KMS-11 (cell line): ENCODE data around the gene GDF3.

ENCODE experiments used
- H2AFZ ChIP-seq: fragments of 200-600 bp; sonication (generic); 2 replicates; pipeline ENCODE4 v1.6.1; 2016; ENCODE audit warnings: antibody characterized with exemption, mixed run types, low read depth
- H3K27ac ChIP-seq: fragments of 200-600 bp; sonication (generic); 2 replicates; pipeline ENCODE4 v1.6.1; 2016; ENCODE audit warnings: mild to moderate bottlenecking, mixed run types
- H3K27me3 ChIP-seq: fragments of 200-600 bp; sonication (generic); 2 replicates; pipeline ENCODE4 v1.6.1; 2017; ENCODE audit warnings: mild to moderate bottlenecking, low read depth, mixed run types, moderate library complexity; ENCODE audit not compliant: insufficient read depth
- H3K36me3 ChIP-seq: fragments of 200-600 bp; sonication (generic); 2 replicates; pipeline ENCODE4 v1.6.1; 2017; ENCODE audit warnings: mild to moderate bottlenecking, mixed run types; ENCODE audit not compliant: insufficient read depth
- H3K4me1 ChIP-seq: fragments of 200-600 bp; sonication (generic); 2 replicates; pipeline ENCODE4 v1.6.1; 2016; ENCODE audit warnings: mild to moderate bottlenecking, low read depth, mixed run types; ENCODE audit not compliant: poor library complexity, severe bottlenecking
- H3K4me2 ChIP-seq: fragments of 200-600 bp; sonication (generic); 2 replicates; pipeline ENCODE4 v1.7.0; 2016; ENCODE audit warnings: mild to moderate bottlenecking, mixed run types
- H3K4me3 ChIP-seq: fragments of 200-600 bp; sonication (generic); IDR thresholded peaks from 2 replicates; pipeline ENCODE4 v1.6.1; 2017; ENCODE audit warnings: low read depth, low read length, mixed read lengths; ENCODE audit not compliant: insufficient read depth
- H3K79me2 ChIP-seq: fragments of 200-600 bp; sonication (generic); 2 replicates; pipeline ENCODE4 v1.6.1; 2016; ENCODE audit warnings: low read depth, mixed run types; ENCODE audit not compliant: insufficient read depth
- H3K9ac ChIP-seq: fragments of 200-600 bp; sonication (generic); 2 replicates; pipeline ENCODE4 v1.6.1; 2016; ENCODE audit warnings: mild to moderate bottlenecking, mixed run types
- H4K20me1 ChIP-seq: fragments of 200-600 bp; sonication (generic); 2 replicates; pipeline ENCODE4 v1.6.1; 2016; ENCODE audit warnings: mild to moderate bottlenecking, mixed run types; ENCODE audit not compliant: insufficient read depth
- TF ChIP-seq, protein P1 (sequence below): fragments of 200-600 bp; sonication (generic); conservative IDR thresholded peaks from 2 replicates; pipeline ENCODE4 v1.6.1; 2017; ENCODE audit warnings: low read depth, mild to moderate bottlenecking, antibody characterized with exemption, low read length, moderate library complexity, mixed read lengths

GDF3 gene

DNA sequence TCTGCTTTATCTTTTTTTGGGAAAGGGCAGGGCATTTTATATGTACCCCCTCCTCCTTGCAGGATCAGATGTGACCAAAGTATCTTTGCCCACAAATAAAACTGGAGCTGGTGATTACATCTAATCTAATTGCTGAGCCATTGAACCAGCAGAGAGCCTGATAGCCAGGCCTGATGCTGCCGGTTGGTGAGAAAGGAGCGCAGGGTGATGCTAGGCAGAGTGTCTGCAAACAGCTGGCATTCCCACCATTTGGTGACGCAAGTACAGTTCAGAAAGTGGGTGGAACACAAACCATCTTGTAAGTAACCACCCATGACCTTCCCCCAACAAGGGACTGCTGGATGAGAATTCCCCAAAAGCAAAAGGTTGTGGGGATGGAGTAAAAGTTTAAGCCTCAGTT is 28.4 kb upstream of the GDF3 start:
- H3K79me2 ChIP-seq: no peaks in the 10 kb centered on the region
- TF ChIP-seq, protein P1, sequence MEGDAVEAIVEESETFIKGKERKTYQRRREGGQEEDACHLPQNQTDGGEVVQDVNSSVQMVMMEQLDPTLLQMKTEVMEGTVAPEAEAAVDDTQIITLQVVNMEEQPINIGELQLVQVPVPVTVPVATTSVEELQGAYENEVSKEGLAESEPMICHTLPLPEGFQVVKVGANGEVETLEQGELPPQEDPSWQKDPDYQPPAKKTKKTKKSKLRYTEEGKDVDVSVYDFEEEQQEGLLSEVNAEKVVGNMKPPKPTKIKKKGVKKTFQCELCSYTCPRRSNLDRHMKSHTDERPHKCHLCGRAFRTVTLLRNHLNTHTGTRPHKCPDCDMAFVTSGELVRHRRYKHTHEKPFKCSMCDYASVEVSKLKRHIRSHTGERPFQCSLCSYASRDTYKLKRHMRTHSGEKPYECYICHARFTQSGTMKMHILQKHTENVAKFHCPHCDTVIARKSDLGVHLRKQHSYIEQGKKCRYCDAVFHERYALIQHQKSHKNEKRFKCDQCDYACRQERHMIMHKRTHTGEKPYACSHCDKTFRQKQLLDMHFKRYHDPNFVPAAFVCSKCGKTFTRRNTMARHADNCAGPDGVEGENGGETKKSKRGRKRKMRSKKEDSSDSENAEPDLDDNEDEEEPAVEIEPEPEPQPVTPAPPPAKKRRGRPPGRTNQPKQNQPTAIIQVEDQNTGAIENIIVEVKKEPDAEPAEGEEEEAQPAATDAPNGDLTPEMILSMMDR: no peak
- no peaks in the 10 kb centered on the region for H3K36me3 ChIP-seq
- H3K9ac ChIP-seq: no peak overlapping the region
- no peaks in the 10 kb centered on the region for H4K20me1 ChIP-seq
- H3K27ac ChIP-seq: no peak overlapping the region
- H2AFZ ChIP-seq: no peak overlapping the region
- no peak overlapping the region for H3K4me3 ChIP-seq
- no peak overlapping the region for H3K4me2 ChIP-seq
- H3K4me1 ChIP-seq: no peaks in the 10 kb centered on the region
- H3K27me3 ChIP-seq: no peaks in the 10 kb centered on the region

- TF ChIP-seq, protein P1: no peak
Observed at GRCh38 chr12:7719946-7720730, 24.6 kb upstream of the GDF3 start.

GRCh38 chr12:7716381-7716780 is 20.8 kb upstream of the GDF3 start:
- no peak overlapping the region for H3K4me2 ChIP-seq
- H3K79me2 ChIP-seq: no peaks in the 10 kb centered on the region
- TF ChIP-seq, protein P1: no peak
- H2AFZ ChIP-seq: no peak overlapping the region
- no peaks in the 10 kb centered on the region for H3K4me1 ChIP-seq
- H3K36me3 ChIP-seq: no peaks in the 10 kb centered on the region
- H3K4me3 ChIP-seq: no peak overlapping the region
- no peaks in the 10 kb centered on the region for H4K20me1 ChIP-seq
- no peak overlapping the region for H3K9ac ChIP-seq
- no peaks in the 10 kb centered on the region for H3K27me3 ChIP-seq
- no peak overlapping the region for H3K27ac ChIP-seq

More at GRCh38 chr12:7719946-7720730, 24.6 kb upstream of the GDF3 start:
- no peaks in the 10 kb centered on the region for H3K79me2 ChIP-seq
- no peaks in the 10 kb centered on the region for H3K4me1 ChIP-seq
- H3K36me3 ChIP-seq: no peaks in the 10 kb centered on the region
- H3K27me3 ChIP-seq: no peaks in the 10 kb centered on the region
- no peak overlapping the region for H3K4me2 ChIP-seq
- H2AFZ ChIP-seq: no peak overlapping the region
- no peak overlapping the region for H3K9ac ChIP-seq
- no peaks in the 10 kb centered on the region for H4K20me1 ChIP-seq
- H3K27ac ChIP-seq: no peak overlapping the region
- H3K4me3 ChIP-seq: no peak overlapping the region

GRCh38 chr12:7712841-7713442 is 17.4 kb upstream of the GDF3 start:
- Histone ChIP-seq H3K9ac (no peak overlapping the region), H3K4me1 (no peaks in the 10 kb centered on the region), H3K79me2 (no peaks in the 10 kb centered on the region), H4K20me1 (no peaks in the 10 kb centered on the region), H3K4me2 (no peak overlapping the region), H3K27me3 (no peaks in the 10 kb centered on the region), H3K36me3 (no peaks in the 10 kb centered on the region), H3K4me3 (no peak overlapping the region), H3K27ac (no peak overlapping the region), H2AFZ (no peak overlapping the region)
- TF ChIP-seq, protein P1: no peak
